Epithelial cell of esophagus (primary cell): ENCODE data around the gene GADD45A.

Source experiments
- DNase-seq: peaks from one replicate; pipeline ENCODE4 v3.0.0; 2010; ENCODE audit warnings: low read depth
- H3K4me3 ChIP-seq: 2 replicates; pipeline ENCODE4 v1.5.1; 2011; ENCODE audit warnings: mild to moderate bottlenecking, low read length, control low read depth
- TF ChIP-seq, protein P1 (sequence below): IDR thresholded peaks from 2 replicates; pipeline ENCODE4 v1.5.1; 2011; ENCODE audit warnings: low read depth, mild to moderate bottlenecking, low read length, control low read depth, inconsistent platforms; ENCODE audit not compliant: insufficient read depth; ENCODE audit errors: missing control alignments

GADD45A gene

DNA sequence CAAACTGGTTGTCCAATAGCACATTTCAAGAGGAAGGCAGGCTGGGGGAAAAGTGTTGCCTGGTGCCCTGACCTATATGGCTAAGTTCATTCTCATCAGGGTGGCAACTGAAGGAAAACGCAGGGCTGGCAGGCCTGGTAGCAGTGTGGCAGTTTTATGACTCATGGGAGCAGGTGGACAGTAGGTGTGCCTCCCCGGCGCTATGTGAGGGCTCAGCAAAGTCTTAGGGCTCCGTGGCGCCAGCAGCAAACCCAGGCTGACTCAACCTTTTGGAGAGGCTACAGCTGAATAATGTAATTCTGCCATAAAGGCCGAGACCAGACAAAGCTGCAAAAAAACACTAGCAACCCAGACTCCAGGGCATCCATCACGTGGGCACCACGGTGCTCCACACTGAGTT lies 23.6 kb downstream of the GADD45A start:
- DNase-seq: peak; percentile 55
- TF ChIP-seq, protein P1, sequence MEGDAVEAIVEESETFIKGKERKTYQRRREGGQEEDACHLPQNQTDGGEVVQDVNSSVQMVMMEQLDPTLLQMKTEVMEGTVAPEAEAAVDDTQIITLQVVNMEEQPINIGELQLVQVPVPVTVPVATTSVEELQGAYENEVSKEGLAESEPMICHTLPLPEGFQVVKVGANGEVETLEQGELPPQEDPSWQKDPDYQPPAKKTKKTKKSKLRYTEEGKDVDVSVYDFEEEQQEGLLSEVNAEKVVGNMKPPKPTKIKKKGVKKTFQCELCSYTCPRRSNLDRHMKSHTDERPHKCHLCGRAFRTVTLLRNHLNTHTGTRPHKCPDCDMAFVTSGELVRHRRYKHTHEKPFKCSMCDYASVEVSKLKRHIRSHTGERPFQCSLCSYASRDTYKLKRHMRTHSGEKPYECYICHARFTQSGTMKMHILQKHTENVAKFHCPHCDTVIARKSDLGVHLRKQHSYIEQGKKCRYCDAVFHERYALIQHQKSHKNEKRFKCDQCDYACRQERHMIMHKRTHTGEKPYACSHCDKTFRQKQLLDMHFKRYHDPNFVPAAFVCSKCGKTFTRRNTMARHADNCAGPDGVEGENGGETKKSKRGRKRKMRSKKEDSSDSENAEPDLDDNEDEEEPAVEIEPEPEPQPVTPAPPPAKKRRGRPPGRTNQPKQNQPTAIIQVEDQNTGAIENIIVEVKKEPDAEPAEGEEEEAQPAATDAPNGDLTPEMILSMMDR: no peak

GRCh38 chr1:67710417-67710816 lies 25.4 kb downstream of the GADD45A start:
- peak; percentile 83 for DNase-seq
- H3K4me3 ChIP-seq: no peak overlapping the region
- TF ChIP-seq, protein P1: no peak

More for the DNA sequence above, 23.6 kb downstream of the GADD45A start:
- no peak overlapping the region for H3K4me3 ChIP-seq

DNA sequence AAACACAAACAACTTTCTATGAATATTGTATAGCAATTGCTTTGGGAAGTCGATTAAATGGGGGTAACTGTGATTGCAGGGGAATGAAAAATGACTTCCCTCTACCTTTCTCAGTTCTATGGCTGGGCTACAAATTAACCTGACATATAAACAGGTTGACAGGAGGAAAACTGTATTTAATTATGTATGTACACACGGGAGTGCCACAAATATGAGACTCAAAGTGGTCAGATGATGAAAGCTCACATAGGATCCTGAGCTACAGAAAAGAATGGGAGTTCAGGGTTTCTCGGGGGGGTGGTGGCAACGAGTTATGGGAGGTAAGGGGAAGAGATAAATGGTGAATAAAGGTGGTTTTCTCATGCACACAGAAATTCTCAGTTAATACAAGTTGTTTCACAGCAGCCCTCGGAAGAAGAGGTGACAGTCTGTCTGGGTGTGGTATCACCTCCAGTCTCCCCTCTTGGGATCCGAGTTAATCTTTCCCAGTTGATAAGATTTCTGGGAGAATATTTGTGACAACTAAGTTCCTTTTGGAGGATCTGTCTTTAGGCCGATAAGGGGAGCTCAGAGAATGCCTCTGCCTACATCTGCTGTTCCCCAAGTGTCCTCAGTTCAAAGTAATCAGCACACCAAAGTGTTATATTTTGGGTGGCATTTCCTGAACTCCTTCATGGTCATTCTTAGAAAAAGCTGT lies 26.3 kb downstream of the GADD45A start:
- no peak overlapping the region for H3K4me3 ChIP-seq
- TF ChIP-seq, protein P1: no peak

DNA sequence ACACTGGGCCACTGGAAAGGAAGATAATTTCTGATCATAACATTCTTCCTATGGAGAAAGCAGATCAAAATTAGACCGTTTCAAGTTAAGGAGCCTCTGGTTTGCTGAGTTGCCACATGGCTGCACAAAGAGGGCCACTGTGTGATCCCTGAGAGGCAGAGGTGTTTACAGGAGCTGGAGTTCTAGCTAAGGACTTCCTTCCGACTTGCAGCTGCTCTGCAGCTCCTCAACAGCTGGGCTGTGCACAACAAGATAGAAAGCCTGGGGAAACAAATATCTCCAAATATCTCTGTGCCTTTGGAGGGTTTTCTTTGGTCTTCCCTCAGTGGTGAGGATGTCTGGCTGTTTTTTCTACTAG lies 26.8 kb downstream of the GADD45A start:
- no peak overlapping the region for H3K4me3 ChIP-seq
- DNase-seq: no peak
- TF ChIP-seq, protein P1: no peak

More for the DNA sequence above, 26.3 kb downstream of the GADD45A start:
- no peak for DNase-seq

GRCh38 chr1:67713057-67713846 lies 28.3 kb downstream of the GADD45A start:
- TF ChIP-seq, protein P1: no peak
- peak; percentile 89 for DNase-seq
- H3K4me3 ChIP-seq: no peak overlapping the region

GRCh38 chr1:67715819-67716218 lies 30.8 kb downstream of the GADD45A start:
- DNase-seq: no peak
- TF ChIP-seq, protein P1: no peak
- H3K4me3 ChIP-seq: no peak overlapping the region
